ENCODE measurements around the gene TBX6.

Gene TBX6

DNA sequence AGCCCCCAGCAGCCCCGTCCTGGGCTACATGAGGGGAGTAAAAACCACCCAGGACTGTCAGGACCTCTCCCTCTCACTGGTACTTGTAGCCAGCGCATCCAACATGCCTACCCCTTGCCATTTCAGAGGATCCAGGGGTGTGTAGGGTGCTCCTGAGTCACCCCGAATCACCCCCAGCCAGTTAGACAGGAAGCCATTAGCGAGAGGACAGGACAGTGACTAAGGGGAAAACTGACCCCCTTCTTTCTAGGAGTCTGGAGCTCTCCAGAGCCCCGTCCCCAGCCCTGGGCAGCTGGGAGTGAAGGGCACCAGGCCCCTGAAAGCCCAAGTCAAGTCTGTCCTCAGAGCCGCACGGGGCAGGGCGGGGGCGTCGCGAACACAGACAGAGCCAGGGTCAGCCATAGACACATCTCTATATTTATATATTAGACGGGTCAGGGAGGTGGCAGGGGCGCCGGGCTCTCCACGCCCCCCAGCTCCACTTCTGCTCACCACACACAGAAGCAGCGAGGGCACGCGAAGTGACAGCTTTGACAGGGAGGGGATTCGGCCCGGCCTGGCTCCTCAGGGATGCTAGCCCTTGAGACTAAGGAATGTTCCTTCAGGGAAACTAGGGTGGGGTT, 22.1 kb upstream of the TBX6 start:
- no peak for DNase-seq

DNA sequence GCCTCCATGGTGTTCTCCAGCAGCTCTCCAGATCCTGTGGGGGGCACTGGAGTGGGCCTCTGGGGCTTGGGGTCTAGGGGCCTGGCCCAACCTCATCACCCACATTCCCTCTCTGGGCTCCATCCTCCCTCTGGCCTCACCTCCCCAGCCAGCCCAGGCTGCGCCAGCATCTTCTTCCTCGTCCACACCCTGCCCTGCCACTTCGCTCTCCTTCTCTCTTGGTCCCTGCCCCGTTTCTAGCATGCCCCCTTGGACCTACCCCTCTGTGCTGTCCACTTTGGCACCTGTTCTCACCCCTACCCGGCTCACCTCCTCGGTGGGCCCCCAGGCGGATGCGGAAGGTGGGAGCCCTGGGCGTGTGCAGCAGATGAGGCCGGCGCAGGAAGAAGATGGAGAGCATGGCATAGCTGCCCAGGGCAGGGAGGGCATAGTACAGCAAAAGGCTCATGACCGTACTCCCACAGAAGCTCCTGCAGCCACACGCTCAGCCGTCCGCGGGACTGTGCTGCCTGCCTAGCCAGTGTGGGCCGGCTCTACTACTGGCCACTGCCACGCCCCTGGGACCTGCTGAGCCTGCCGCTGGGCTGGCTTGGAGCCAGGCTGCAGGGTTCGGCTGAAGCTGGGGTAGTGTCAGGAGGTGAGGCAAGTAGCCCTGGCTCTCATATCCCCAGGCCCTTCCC, 21.4 kb upstream of the TBX6 start, which contains the start of gene GDPD3:
Gene GDPD3, minus strand, starts transcription at position 507 of the 680 bp plus-strand sequence. Its CDS starts 59 bp downstream, at position 448.
- no peak for DNase-seq

DNA sequence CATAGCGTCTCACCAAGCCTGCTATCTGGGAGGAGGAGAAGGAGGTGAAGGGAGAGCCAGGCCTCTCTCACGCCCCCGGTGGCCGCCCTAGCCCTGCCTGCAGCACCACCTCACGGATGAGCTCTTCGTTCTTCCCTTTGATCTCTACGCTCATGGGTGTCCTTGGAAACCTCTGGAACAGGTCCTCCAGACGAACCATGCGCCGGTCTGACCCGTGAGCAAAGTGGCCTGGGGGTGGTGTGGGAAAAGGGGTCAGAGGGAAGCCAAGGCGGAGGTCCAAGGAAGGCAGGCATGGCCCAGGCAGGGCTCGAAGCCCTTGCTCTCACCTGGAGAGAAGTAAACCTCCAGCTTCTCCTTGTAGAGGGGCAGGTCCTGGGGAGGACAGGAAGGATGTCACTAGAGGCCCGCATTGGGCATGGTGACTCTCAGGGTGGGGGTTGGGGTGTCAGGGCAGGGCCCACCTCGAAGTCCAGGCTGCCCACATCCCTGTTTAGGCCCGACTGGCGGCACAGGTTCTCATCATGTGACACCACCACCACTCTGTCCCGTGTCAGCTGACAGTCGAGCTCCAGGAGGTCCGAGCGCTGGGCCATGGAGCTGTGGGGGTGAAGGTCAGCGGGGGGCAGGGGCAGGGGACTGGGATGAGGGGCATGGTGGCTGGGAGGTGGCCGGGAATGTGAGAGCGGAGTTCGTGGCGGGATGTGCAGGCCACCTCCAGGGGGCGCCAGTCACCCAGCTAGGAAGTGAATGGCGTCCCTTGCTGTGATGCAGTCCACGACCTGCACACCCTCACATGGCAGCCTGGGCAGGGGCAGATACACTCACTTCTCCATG, 20.7 kb upstream of the TBX6 start:
- DNase-seq: peak; percentile 75

DNA sequence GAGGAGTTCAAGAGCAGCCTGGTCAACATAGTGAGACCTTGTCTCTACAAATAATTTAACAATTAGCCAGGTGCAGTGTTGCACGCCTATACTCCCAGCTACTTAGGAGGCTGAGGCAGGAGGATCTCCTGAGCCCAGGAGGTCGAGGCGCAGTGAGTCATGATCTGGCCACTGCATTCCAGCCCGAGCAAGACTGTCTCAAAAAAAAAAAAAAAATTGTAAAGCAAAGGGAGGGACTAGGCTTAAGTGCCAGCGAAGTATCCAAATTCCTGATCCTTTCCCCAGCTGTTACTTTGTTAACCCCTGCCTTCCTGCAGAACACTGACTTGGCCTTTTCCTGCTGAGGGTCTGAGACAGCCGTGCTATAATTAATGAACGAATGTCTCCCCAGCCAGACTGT, 18.9 kb upstream of the TBX6 start:
- DNase-seq: no peak

DNA sequence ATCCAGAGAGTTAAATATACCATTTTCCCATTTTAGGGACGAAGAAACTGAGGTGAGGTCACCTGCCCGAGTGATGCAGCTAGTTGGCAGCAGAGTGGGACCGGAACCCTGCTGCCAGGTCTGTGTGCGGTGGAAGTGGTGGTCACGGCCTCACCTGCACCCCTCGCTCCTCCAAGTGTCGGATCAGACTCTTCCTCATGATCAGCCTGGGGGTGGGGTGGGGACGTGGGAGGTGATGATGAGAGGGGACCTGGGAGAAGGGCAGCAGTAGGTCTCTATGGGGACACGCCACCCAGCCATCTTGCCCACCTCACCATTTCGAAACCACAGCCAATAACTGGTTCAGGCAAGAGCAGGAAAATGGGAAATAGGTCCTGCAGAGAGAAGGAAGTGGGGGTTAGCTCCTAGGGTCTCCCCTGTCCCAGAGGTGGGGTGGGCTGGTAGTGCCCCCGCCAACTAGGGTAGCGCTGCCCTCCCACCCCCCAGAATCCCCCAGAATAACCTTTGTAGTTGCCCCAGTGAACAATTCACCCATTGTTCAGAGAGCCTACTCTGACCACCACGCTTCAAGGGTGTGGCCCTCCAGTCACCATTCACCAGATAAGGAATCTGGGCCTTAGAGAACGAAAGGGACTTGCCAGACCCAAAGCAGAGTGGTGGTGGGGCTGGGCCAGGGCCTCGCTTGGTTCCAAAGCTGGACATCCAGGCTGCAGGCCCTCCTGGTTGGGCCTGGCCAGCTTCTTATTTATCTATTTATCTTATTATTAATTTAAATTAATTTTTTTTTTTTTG, 16.5 kb upstream of the TBX6 start:
- DNase-seq: no peak

DNA sequence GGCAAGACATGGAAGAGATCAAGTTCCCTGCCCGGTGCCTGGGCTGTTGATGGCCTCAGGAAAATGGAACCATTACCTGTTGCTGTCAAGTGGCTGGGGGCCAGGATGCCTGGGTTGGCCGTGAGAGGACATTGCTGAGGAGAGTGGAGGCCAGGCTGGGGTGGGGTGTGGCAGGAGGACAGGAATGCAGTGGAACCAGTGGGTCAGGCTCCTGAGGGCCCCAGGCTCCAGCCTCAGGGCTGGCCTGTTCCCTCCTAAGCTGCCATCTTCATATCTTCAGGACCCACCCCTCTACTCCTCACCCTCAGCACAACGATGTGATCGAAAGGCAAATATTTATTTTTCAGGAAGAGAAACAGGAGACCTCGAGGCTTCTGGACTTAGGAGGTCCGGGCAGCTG, 12.8 kb upstream of the TBX6 start:
- no peak for DNase-seq

DNA sequence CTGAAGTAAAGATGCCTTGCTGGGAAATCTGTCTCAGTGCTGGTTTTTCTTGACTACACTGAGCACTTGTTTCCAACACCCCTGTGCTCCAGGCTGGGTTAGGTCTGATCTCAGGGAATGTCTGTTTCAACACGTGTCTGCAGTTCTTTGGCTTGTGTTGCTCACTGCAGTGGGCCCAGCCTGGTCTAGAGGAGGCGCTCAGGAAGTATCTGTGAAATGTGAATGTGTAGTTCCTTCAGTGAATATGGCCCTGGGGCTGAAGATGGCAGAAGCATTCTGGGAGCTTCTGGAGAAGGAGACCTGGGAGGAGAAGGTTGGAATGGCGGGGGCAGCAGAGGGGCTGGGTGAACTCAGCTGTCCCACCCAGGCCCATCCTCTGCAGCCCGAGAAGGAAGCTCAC, 12.4 kb upstream of the TBX6 start:
- DNase-seq: no peak

DNA sequence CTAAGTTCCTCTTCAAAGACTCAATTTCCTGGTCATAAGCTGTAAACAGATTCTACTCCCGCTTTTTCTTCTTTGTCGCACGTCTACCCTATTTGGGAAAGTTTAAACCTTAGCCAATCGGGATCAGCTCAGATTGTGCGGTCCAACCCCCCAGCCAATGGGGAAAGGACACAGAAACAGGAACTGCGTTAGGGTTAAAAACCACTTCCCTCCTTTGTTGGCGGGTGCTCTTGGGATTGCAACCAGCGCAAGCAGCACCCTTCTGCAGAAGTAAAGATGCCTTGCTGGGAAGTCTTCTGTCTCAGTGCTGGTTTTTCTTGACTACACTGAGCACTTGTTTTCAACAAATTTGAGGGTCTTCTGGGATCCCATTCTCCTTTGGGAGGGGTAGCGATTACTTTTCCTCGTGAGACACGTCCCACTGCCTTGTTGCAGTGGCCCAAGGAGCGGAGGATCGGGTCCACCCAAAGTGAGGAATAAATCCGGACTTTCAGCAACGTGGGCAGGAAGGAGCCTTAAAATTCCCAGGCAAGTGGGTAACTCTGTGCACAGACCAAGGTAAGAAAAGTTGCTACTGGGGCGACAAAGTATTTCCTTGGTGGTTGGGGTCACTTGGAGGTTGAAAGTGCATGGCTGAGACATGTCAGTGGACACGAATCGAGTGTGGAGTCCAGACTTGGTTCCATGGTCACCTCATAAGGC, 5.3 kb upstream of the TBX6 start:
- DNase-seq: no peak

DNA sequence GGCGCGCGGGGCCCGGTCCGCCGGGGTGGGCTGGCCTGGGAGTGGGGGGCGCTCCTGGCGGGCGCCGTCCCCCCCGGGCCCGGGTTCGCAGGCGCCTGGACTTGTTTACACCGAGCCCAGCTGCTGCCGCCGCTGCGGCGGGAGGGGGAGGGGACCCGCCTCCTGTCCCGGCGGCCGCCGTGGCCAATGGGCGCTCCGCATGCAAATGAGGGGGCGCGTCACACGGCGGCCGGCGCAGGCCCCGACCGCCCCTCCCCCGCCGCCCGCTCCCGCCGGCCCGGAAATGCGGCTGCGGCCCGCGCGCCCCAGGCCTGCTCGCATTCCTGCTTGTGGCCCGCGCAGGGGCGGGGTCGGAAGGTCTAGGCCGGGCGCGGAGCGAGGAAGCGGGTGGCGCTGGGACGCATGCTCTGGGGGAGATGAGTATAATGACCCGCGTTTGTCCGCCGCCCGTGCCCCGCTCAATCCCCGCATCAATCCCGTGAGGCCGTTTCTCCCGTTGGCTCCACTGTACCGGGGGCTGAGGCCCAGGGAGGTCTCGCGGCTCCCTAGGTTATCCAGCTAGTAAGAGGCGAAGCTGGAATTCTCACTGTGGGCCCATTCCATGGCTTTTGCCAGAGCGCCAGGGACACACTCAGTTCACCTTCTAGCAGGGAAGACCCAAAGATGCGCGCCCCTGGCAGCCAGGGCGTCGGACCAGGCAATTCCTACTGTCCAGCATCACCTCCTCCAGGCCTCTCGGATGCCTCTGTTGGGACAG, 4.6 kb upstream of the TBX6 start, which contains the start of gene YPEL3:
Gene YPEL3, minus strand, starts transcription at position 109 of the 757 bp plus-strand sequence. CDS start 731 bp downstream, outside the sequence.
- DNase-seq: peak; percentile 87

DNA sequence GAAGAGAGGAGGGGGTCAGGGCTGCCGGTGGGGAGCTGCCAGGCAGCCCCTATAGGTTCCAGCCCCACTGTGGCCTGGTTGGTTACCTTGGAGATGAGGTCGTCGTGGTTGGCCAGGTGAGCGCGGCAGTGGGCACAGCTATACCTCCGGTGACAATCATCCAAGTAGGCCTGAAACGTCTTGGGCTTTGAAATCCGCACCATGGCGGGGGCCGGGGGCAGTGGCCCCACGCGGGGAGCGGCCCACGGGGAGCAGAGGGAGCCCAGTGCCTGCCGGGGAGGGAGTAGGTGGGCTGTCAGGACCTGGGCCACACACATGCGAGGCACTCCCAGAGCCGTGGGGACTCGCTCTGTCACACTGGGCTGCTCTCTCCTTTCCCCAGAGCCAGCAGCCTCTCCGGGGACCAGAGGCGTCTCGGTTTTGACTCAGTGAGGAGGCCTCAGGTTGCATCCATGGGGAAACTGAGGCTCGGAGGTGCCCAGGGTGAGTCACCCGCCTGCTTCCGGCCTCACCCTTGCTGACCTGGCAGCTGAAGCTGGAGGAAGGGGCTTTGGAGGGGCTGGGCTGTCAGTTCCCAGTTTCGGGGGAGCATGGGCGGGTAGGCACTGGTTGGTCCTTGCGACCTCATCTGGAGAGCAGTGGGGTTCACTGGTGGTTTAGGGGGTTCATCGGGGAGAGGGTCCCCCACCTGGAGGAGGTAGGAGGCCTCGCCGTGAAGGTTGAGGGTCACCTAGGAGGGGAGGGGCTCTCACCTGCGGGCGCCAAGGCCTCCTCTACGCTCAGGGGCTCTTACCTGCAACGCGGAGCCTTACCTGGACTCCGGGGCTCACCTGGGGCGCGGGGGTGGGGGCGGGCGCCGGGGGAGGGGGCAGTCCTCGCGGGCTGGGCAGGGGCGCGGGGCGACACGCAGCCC, 3.7 kb upstream of the TBX6 start:
- no peak for DNase-seq

DNA sequence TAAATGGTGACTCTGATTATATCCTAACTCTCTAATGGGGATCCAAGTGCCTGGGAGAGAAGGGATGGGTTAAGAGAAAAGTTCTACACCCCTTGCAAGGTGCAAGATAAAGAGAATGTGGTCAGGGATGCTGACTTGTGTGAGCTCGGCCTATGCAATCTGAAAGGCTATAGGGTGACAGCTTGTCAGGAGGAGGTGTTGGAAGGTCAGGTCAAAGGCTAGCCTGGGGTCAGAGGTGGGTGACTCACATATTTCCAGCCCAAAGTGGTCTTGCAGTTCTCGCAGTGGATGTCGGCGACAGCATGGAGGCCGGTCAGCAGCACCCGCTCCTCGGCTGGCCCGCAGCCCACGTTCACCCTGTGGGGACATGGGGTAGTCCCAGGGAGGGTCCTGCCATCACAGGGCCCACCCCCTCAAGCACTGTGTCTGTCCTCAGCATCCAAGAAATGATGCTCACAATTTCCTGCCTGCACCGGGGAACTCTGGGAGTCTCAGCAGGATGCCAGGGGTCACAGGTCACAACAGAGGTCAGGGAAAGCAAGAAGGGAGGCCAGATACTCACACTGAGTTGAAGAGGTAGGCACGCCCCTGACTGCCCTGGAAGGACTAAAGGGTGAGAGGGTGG, 2.9 kb upstream of the TBX6 start:
- no peak for DNase-seq

DNA sequence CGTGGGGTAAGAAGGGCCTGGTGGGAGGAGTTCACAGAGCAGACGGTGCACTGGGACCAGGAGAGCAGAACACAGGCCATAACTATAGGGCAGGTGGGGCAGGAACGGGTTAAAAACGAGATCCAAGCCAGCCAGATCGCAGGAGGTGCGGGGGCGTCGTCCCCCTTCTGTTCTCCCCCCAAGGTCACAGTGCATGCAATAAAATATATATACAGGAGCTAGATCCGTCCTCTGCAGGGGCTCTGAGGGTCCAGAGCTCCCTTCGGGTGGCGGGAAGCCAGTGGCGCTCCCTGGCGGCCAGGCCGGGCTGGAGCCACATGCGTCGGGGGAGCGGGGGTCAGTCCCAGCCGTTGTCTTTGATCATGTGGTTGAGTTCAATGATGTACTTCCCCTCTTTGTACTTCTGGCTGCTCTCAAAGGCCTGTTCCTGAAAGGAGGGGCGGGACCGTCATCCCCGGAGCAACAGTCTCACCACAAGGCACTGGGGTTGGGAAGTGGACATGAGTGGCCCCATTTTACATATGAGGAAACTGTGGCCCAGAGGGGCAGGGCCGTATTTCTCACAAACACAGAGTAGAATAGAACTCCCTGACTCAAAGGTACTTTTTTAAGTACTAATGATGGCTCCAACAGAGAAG, 768 bp upstream of the TBX6 start:
- DNase-seq: peak; percentile 89

DNA sequence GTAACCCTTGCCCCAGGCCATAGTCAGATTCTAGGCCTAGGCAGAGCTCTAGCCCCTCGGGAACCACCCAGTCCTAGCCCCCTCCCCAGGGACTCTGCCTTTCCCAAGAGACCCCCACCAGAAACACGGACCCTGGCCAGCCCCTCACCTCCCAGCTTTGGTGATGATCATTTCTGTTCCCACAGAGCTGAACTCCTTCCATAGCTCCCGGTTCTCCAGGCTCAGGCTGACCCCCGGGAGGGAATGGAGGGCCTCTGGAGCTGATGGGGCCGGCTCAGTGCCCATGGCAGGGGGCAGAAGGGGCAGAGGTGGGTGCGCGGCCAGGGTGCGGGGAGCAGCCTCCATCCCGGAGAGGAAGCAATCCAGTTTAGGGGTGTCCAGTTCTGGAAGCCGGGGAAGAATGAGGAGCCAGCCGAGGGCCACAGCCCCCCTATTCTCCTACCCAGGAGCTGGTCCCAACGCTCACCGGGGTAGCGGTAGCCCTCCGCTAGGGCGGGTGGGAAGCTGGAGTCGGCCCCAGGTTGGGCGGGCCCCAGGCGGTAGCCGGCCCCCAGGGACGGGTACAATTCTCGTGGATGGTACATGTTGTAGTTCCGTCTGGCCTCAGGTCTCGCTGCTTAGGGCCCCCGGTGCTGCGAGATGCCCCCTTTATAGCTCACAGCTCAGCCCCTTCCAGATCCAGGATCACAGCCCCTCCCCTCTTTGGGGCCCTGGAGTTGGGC, 953 bp downstream of the TBX6 start:
- DNase-seq: no peak

DNA sequence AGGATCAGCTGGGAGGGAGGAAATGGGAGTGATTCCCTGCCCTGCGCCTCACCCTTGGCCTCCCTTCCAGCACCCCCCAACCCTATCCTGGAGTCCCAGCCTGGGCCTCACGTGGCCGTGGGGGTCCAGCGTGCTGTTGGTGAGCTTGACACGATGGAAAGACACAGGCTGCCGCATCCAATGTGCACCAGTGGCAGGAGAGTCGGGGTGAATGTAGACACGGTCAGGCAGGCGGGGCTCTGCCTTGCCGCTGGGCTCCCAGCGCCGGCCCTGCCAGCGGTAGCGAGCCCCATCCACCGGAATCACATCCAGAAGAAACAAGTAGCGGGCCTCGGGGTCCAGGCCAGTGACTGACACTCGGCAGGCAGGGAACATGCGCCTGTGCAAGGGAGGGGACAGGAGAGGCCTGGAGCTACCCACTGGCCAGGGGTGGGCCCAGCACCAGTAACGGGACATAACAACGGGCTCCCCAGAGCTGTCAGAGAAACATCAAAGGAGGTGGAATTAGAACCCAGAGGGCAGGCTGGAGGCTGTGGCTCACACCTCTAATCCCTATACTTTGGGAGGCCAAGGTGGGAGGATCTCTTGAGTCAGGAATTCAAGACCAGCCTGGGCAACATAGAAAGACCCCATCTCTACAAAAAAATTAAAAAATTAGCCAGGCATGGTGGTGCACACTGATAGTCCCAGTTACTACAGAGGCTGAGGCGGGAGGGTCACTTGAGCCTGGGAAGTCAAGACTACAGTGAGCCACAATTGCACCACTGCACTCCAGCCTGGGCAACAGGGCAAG, 2.7 kb downstream of the TBX6 start:
- DNase-seq: no peak

DNA sequence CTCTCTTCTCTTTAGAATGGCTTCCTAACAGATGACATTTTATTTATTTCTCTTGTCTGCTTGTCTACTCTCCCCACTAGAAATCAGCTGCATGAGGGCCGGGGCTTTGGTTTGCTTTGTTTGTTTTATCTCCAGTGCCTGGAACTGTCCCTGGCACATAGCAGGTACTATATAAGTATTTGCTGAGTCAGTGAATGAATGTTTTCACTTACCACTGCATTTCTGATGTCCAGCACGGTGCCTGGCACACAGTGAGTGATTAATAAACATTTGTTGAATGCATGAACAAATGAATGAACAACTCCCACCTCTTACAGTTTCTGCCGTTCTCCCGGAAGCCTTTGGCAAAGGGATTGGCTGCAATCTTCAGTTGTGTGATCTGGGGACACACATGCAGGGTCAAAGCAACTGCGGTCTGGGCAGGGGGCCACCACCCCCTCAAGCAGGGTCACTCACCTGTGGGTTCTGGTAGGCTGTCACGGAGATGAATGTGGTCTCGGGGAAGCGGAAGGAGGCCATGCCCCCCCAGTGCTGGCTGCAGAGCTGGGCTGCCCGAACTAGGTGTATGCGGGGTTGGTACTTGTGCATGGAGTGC, 3.4 kb downstream of the TBX6 start:
- no peak for DNase-seq

DNA sequence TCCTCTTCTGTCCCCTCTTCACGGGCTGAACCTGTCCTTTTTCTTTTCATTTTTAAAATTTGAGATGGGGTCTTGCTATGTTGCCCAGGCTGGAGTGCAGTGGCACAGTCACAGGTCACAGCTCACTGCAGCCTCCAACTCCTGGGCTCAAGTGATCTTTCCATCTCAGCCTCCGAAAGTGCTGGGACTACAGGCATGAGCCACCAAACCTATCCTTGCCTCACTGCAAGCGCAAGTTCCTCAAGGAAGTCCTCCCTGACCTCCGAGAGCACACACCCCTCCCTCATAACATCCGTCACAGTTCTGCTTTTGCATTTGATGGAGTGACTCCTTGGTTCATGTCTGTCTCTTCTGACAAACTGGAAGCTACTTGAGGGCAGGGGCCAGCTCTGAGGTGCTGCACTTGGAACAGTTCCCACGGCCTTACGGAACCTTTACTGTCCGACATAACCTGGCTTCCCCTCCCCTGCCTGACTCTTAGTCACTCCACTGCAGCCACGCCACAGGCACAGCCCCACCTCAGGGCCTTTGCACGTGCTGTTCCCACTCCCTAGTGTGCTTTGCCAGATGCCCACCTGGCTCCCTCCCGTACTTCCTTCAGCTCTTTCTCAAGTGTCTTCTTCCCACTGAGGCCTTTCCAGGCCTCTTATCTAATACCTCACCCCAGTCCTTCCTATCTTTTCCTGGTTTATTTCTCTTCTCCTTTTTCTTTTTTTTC, 4.4 kb downstream of the TBX6 start:
- DNase-seq: no peak

Measured in activated CD4-positive, alpha-beta T cell treated with anti-CD3 and anti-CD28 coated beads, Interleukin-2, amount 50 U/mL, for 16 hours (primary cell).